GM21515 (cell line): Measurements from ENCODE around the gene LFNG.

Experiments
- ATAC-seq: cut with Tn5 transposase; IDR thresholded peaks from one replicate; pipeline ENCODE4 v1.9.1; 2021; ENCODE audit not compliant: unreplicated experiment

The LFNG gene

DNA sequence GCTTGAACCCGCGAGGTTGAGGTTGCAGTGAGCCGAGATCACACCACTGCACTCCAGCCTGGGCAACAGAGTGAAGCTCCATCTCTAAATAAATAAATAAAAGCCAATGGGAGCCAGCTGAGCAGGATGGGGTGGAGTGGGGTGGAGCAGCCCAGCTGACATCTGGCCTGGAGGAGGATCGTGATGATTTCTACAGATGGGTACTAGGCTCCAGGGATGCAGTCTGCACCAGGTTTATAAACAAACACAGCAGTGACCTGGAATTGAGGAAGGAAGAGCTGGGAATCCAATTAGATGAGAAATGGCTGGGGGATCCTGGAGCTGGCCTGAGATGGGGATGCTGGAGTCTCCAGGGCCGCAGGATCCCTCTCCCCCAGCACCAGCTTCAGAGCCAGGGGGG is 36.1 kb upstream of the LFNG start:
- ATAC-seq = no peak

DNA sequence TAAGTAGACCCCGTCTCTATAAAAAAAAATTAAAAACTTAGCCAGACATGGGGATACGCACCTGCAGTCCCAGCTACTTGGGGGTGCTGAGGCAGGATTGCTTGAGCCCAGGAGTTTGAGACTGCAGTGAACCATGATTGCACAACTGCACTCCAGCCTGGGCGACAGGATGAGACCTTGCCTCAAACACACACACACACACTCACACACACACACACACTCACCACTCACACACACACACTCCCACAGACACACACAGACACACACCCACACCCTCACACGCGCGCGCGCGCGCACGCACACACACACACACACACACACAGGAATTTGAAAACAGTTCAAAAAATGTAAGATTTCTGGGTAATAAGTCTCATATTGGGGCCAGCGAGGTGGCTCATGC is 34.7 kb upstream of the LFNG start:
- no peak for ATAC-seq

DNA sequence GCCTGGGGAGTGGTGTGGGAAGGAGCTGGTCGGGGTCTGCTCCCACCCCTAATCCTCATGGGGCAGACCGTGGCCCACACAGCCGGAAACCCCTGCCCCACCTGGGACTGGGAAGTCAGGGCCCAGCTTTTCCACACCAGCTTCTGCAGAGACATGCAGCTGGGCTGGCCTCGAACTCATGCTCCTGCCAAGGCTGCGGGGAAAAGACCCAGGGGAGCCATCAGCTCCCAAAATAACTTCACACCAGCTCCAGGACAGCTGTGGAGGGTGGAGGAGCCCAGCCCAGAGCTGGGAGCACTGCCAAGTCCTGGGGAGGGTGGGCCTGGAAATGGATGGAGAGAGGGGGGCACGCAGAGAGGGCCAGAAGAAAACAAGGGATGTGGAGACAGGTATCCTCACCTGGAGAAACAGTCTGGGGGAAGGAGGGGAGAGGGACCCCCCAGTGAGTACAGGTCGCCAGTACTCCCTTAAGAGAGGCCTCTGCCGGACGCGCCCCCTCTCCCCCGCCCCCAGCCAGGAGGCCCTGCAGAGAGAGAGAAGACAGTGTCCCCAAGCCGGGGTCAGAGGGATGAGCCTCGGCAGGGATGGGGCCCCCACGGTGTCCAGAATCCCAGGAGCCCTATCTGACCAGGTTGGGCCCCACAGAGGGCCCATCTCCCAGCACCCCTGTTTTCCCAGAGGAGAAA is 31.8 kb upstream of the LFNG start:
- ATAC-seq = no peak

DNA sequence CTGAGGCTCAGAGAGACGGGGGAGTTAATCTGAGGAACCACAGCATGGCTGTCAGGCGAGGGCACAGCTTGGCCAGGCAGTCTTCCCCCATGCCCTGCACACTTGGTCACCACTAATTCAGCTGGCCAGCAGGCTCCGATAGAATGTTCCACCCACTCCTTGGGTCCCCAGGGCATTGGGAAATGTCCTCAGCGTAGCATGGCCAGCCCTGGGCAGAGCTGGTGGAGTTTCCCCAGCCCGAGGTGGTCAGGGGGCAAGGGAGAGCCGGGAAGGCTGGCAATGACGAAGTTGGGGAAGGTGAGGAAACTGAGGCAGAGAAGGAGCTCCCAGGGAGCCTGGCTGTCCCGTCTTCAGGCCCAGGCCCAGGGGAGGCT is 31.3 kb upstream of the LFNG start:
- ATAC-seq = no peak

DNA sequence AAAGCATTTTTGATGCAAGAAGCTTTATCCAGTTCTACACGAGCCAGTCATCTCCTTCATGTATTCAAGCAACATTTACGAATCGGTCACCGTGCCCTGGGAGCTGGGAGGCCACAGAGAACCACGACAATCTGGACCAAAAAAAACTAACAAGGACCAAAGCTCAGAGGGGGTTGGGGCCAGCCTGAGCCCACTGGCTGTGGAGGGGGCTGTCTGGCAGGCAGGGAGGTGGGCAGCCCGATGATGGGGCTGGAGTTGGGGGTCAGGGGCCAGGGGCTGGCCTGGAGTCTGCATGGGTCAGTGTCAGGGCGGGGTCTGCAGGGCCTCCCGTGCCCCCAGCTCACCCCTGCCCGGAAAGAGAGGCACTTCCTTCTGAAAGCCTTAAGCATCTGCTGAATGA is 30.9 kb upstream of the LFNG start:
- no peak for ATAC-seq

DNA sequence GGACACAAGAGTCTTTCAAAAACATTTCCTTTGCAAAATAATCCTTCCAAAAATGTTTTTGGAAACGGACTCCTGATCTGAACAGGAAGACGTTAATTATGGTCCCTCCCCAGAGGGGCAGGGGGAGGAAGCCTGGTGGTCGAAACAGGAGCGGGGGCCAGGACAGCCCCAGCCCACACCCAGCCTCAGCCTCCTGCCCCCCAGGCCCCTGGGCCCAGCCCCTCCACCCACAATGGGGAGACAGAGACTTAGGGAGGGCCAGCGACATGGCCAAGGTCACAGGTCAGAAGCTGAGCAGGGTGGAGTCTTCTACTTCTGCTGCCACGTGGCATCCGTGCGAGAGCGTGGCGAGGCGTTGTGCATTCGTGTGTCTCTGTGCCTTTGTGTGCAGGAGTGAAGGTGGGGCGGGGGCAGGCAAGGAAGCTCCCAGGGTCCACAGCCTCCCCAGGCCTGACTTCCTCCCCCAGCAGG is 29.4 kb upstream of the LFNG start:
- ATAC-seq = no peak

DNA sequence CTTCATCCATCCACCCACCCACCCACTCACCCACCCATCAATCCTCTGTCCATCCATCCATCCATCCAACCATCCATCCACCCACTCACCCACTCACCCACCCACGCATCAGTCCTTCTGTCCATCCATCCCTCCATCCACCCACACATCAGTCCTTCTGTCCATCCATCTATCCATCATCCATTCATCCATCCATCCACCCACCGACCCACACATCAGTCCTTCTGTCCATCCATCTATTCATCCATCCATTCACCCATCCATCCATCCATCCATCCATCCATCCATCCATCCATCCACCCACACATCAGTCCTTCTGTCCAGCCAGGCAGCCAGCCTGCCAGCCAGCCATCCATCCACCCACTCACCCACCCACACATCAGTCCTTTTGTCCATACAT is 27.5 kb upstream of the LFNG start:
- ATAC-seq = no peak

DNA sequence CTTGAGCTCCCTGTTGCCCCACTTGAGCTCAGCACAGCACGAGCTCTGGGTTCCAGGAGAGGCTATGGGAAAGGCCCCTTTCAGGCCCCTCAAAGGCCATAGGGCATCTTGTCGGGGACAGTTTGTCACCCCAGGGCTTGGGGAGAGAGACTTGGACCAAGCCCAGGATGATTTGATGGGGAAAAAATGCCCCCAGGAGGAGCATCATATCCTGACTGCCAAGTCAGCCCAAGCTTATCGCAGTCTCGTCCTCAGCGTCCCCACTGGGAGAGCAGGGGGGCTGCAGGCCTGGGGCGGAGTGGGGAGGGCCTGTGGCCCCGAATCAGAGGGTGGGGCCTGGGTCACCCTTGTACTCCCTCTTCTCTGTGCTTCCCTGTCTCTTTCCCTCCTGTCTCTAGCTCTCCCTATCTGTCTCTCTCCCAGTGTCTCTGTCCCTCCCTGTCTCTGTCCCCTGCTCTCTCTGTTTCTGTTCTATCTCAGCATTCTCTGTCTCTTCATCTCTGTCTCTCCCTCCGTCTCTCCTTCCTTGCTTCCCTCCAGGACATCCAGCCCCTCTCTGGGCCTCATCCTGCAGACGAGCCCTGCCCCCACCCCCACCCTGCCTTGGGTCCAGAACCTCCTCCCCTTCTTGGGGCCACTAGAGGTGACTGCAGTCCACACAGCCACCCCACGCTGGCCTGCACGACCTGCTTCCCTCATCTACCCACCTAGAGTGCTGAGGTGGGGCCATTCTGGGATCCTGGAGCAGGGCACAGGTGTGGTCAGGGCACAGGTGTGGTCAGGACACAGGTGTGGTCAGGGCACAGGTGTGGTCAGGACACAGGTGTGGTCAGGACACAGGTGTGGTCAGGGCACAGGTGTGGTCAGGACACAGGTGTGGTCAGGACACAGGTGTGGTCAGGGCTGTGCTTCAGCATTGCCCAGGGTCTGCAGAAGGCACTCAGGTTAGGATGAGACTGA is 26.1 kb upstream of the LFNG start:
- ATAC-seq = no peak

DNA sequence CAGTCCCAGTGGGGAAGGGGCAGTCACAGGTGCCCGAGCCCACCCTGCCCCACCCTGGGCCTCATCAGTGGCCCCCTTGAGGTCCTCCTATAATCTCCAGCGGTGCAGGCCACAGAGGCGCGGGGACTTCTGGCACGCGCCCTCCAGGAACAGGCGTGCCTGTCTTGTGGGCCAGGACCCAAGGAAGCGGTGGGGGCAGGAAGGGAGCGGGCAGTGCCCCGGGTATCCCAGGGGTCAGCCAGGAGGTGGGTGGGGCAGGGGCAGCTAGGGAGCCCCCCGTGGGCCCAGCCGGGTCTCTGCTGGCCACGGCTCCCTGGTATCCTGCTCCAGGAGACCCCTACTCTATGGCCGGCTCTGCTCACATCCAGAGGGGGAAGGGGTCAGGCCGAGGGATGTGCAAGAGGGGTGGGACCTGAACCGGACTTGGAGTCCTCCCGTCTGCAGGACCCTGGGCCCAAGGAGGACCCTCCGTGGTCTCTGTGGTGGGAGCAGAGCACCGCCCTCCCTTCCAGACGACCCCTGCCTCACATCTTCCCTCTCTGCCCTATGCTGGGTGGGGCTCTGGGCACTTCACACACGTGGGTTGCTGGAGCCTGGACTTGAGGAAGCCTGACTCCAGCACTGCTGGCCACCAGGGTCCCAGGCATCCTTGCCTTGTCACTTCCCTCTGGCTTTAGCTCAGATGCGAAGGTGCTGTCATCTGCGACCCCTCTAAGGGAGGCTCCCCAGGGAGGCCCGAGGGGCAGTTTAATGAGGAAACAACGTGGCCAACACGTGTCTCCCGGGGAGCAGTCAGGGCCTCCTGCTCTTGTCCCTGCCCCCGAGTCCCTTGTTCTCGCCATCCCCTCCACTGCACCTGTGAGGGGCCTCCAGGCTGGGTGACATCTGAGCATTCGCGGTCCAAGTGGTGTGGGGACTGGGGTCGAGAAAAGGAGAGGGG is 25.1 kb upstream of the LFNG start:
- ATAC-seq = no peak

DNA sequence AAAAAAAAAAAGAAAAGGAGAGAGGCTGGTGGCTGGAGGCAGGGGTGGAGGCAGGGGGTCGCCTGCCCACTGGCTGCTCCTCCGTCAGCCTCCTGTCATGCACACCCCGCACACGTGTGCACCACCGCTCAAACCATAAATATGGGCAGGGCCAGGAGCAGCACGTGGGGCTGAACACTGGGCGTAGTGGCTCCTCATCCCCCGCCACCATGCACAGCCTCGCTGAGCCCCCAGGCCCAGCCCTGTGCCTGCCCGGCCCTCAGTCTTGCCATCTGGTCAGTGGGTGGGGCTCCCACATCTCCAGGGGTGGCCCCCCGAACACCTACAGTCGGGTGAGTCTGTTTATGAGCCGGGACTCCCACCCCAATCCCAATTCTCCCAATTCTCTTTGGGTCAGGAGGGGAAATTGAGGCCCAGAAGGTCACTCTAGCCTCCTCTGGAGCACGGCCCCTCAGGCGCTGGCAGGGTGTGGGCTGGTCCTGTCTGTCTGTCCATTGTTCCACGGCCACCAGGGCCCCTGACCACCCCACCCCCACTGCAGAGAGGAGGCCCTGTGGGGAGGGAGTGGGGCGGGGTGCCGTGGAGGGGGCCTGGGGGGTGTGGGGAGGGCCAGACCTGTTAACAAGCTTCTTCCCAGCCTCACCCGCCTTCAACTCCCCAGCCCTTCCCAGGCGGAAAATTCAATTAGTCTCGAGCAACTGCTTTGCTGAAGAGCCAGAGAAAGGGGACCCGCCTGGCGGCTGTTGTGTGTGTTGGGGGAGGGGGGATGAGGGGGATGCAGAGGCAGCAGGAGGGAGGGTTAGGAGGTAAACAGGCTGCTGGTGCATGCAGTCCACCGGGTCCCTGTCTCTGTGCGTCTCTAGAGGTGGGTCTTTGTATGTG is 23.9 kb upstream of the LFNG start:
- ATAC-seq = no peak

DNA sequence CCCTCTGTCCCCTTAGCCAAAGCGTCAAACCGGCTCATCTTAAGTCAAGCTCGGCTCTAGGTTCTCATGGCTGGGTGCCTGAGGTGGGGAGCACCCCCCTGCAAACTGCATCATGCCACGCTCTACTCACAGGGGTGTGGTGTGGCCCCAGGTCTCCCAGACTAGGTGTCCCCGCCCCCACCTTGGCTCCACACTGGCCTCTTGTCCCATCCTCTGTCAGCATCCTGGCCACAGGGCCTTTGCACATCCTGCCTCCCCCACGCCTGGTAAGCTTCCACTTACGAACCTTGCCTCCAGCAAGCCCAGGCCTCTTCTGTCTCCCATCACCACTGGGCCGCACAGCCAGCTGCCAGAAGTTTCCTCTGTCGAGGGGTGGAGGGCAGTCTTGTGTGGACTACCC is 23.2 kb upstream of the LFNG start:
- no peak for ATAC-seq

DNA sequence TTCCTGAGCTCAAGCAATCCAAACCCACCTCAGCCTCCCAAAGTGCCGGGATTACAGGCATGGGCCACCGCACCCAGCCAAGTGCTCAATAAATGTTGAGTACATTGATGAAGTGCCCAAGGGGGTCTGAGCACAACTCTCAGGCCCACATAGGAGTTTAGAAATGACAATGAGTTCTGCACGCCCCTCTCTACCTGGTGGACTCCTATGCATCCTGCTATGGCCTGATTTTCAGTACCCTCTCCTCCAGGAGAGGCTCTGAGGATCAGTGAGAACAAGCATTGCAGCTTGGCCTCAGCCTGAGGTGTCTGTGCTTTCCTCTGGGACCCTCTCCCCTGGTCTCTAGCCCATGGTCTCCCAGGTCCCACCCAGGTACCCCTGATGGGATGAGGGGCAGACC is 22.5 kb upstream of the LFNG start:
- no peak for ATAC-seq

DNA sequence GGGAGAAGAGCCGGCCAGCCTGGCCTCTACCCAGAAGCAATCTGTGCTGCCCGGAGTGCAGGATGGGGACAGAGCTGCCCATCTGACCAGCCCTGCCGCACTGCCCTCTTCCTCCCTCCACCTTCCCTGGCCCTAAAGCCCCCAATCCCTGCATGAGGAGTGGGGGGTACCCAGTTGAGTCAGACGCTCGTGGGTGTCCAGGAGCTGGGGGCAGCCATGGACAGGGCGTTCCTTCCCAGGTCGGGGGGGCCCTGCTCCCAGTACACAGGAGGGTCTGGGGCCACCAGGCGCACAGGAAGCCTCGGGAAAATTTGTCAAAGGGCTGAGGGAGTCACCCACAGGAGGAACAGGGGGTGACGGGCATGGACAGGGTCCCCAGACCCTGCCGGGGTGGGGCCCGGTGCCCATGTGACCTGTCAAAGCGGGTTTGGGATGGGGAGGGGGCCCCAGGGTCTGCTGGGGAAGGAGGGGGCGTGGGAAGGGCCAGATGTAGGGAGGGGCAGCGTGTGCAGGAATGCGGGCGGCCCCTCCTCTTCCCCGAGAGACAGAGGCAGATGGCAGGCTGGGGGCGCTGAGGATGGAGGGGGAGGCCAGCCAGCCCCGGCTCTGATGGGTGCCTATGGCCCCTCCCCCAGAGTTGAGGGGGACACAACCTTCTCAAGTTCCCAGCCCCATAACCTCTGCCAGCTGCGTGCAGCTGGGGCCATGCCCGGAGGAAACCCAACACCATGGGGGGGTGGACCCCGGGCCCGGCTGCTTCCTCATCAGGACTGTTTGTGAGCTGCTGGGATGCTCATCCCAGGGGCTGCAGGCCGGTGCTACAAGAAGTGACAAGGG is 21.9 kb upstream of the LFNG start:
- ATAC-seq = no peak

DNA sequence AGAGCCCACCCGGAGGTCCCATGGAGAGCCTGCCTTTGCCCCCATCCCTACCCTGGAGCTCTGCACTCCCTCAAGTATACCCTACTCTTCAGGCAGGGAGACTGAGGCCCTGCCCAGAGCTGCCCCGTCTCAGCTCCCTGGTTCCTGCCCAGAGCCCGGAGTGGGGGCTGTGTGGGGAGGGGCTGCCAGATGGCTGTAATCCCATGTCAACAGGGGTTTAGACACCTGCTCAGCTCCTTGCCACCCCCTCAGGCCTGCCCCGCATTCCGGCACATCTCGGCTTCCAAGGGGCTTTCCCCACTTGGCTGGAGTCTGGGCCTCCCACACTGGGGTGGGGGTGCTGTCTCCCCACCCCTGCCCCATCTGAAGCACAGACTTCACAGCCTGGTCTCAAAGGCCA is 20.9 kb upstream of the LFNG start:
- no peak for ATAC-seq

DNA sequence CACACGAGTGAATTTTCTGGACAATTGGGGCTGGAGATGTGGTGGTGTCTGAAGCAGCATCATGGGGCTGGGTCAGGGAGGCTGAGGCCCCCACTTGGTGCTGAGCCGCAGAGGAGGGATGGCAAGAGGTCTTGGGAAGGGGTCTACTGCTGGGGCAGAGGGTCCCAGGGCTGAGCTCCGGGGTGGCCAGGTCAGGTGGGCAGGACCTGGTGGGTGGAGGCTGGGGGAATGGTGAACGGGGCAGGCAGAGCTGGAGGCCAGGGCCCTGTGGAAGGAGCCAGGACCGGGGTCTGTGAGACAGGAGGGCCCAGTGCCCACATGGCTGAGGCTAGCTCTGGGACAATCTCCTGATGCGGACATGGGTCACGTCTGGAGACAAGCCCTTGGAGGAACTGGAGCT is 20.4 kb upstream of the LFNG start:
- no peak for ATAC-seq

DNA sequence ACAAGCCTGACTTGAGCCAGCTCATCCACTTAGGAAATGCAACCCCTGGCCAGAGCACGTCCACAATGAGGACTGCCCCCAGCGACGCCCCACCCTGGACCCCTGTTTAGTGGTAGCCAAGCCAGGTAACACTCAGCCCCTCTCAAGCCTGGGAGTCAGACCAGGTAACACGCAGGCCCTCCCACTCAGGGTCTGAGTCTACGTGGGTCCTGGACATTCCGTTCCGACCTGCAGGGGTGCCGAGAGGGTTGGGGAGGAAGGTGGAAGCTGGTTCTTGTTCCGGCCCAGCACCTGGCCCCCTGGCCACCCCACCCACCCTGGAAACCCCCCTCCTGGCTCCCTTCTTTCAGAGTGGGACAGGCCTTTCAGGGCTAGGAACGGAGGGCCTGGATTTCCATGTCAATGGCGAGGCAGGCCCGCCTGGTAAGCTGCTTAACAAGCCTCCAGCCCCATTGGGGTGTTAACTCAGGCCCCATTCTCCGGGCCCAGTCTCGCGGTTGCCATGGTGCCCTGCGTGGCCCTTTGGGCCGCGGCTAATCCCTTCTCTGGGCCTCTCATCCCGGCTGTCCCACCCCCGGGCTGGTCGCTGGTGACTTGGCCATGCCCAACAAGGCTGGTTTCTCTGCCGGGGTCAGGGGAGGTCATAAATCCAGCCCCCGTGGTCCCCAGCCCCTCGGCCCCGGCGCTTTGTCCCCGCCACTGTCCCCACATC is 19.7 kb upstream of the LFNG start:
- ATAC-seq = no peak

DNA sequence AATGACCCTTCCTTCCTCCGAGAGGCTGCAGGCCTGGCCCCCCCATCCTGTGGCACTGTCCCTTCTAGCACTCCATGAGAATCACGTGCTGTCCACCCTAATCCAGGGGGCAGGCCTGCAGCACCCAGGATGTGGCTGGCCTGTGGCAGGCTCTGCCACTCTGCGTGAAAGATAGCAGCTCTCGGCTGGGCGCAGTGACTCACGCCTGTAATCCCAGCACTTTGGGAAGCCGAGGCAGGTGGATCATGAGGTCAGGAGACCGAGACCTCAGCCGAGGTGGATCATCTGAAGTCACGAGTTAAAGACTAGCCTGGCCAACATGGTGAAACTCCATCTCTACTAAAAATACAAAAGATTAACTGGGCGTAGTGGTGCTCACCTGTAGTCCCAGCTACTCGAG is 18.9 kb upstream of the LFNG start:
- no peak for ATAC-seq

DNA sequence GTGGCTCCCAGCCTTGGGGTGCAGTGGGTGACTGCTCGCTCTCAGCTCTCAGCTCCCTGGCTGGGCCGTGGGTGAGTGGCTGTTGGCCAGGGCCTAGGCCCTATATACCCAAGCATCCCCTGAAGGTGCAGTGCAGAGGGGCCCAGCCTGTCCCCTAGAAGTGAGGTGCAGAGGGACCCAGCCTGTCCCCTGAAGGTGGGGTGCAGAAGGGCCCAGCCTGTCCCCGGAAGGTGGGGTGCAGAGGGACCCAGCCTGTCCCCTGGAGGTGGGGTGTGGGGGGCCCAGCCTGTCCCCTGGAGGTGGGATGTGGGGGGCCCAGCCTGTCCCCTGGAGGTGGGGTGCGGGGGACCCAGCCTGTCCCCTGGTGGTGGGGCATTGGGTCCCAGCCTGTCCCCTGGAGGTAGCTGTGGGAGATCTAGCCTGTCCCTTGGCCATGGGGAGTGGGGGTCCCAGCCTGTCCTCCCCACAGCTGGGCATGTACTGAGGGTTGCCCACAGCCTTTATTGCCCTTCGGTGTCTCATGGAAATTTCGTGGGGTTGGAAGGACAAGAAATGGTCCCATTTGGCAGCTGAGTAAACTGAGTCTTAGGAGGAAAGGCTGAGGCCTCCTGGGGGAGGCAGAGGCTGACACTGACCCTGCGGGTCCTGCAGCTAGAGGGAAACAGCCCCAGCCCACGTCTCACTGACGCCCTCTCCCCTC is 17.5 kb upstream of the LFNG start:
- no peak for ATAC-seq
